Fibroblast of mammary gland (primary cell): ENCODE measurements around the gene TAB3.

Source experiments
- DNase-seq: peaks from one replicate; pipeline ENCODE4 v3.0.0-alpha.2; 2010; ENCODE audit warnings: low read depth
- H3K4me3 ChIP-seq: 2 replicates; pipeline ENCODE4 v1.5.1; 2011; ENCODE audit warnings: low read depth, mild to moderate bottlenecking, low read length, moderate library complexity; ENCODE audit not compliant: control insufficient read depth
- CTCF ChIP-seq: conservative IDR thresholded peaks from 2 replicates; pipeline ENCODE4 v1.5.1; 2011; ENCODE audit warnings: low read depth, low read length, inconsistent platforms; ENCODE audit not compliant: control insufficient read depth, insufficient read depth

The TAB3 gene

GRCh38 chrX:30791296-30792278 is 97.5 kb downstream of the TAB3 start:
- no peak overlapping the region for H3K4me3 ChIP-seq
- no peak for DNase-seq
- TF ChIP-seq CTCF = no peak

GRCh38 chrX:30787012-30787411 is 102.0 kb downstream of the TAB3 start:
- no peak for DNase-seq
- H3K4me3 ChIP-seq = no peak overlapping the region
- TF ChIP-seq CTCF = no peak

DNA sequence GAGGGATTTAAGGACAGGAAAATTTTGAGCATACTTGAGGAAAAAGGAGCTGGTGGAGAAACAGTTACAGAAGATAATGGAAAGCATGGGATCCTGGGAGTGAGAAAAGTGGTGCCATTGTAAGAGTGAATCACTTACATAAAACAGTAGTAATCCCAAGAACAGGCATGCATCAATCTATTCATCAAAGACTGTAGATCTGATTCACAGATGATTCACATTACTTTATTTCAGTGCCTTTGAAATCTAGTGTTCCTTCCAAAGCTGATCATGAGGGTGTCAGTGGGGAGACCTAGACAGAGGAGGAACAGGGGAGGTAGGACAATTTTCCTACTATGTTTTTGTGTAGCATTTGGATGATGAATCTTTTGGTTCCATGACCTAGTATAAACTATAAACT is 102.7 kb downstream of the TAB3 start:
- TF ChIP-seq CTCF = no peak
- no peak overlapping the region for H3K4me3 ChIP-seq
- DNase-seq = no peak

- no peak for DNase-seq
- H3K4me3 ChIP-seq = no peak overlapping the region
- TF ChIP-seq CTCF = no peak
Measured at GRCh38 chrX:30781711-30782444, 107.2 kb downstream of the TAB3 start.

GRCh38 chrX:30779453-30780030 is 109.5 kb downstream of the TAB3 start:
- no peak for TF ChIP-seq CTCF
- H3K4me3 ChIP-seq = no peak overlapping the region
- DNase-seq = no peak

DNA sequence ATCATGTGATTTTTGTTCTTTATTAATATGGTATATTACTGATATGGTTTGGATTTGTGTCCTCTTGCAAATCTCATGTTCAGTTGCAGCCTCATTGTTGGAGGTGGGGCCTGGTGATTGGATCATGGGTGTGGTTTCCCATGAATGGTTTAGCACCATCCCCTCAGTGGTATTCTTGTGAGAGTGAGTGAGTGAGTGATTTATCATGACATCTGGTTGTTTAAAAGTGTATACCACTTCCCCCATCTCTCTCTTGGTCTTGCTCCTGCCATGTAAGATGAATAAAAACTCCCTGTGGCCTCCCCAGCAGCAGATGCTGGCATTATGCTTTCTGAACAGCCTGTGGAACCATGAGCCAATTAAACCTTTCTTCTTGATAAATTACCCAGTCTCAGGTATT is 111.5 kb downstream of the TAB3 start:
- TF ChIP-seq CTCF = no peak
- no peak overlapping the region for H3K4me3 ChIP-seq

More for the DNA sequence above, 111.5 kb downstream of the TAB3 start:
- no peak for DNase-seq
